ENCODE results near the gene CIT. TPM values are rescaled to one million over a fixed set of nuclear protein-coding genes. Genes with fewer than 3 reads are reported as not detected.

CIT gene
- total and polyA plus RNA-seq, 10 of the 15 experiments (the other 5 are each of a cell fraction or from before 2014, with no cell fraction given) = 1.0 to 38.2 (median 14.9) TPM

DNA sequence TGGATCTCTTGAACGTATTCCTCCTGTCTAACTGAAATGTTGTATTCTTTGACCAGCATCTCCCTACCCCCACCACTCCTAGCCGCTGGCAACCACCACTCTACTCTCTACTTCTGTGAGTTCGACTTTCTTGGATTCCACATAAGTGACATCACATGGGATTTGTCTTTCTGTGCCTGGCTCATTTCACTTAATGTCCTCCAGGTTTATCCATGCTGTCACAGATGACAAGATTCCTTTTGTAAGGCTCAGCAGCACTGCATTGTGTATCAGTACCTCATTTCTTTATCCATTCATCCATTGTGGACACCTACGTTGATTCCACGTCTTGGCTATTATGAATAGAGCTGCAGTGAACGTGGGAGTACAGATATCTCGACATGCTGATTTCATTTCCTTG, 198.7 kb downstream of the CIT start:
- ATAC-seq (no peak), DNase-seq (ENCODE audit: low read depth, low spot score) (no peak), FAIRE-seq (peak; percentile 7)
- no peak overlapping the region for H3K4me2 ChIP-seq (ENCODE audit: control insufficient read depth, insufficient read depth)
- no TSS peak for BruUV-seq (replicated peaks)
- POLR2A ChIA-PET = no interaction called here
- no peak overlapping the region for H2AFZ ChIP-seq (ENCODE audit: control insufficient read depth, low read depth, low read length)
- no peaks in the 10 kb centered on the region for H3K79me2 ChIP-seq (ENCODE audit: control insufficient read depth, insufficient read depth, low read length)
- peaks cover 37 to 40% of the 10 kb centered on the region in 2 experiments for H3K36me3 ChIP-seq (ENCODE audit: control insufficient read depth in 2 of 2, insufficient read depth in 2 of 2, low read length in 1 of 2)
- H4K20me1 ChIP-seq (ENCODE audit: control insufficient read depth, insufficient read depth) = no peaks in the 10 kb centered on the region
- in situ Hi-C loops (cut with MboI) (no loop called here), intact Hi-C loops (cut with micrococcal nuclease; ENCODE audit: unreplicated experiment) (no loop called here)
- CTCF ChIA-PET = interaction anchor here (1.7 to 8.6 kb wide), 2 partner anchors 8 to 102 kb away, joined by 7 to 91 read pairs; partner anchors contain the start of gene PRKAB1
- no peak overlapping the region for H3K4me3 ChIP-seq
- no peaks in the 10 kb centered on the region for H3K27me3 ChIP-seq (replicated peaks in 1 of 2; ENCODE audit: control insufficient read depth in 2 of 2, insufficient read depth in 2 of 2, low read length in 1 of 2)
- SMC1A ChIA-PET (ENCODE audit: uncharacterized antibody, unreplicated experiment) = interaction anchor here (5.7 kb wide), 1 partner anchor 8 kb away, joined by 83 read pairs; the partner anchor contains the start of gene PRKAB1
- no peak for TF ChIP-seq CHD4 (IDR thresholded peaks at IDR 0.05)
- TF ChIP-seq NFXL1 (IDR thresholded peaks at IDR 0.05; ENCODE audit: borderline replicate concordance) = no peak
- no peak for TF ChIP-seq BHLHE40 (IDR thresholded peaks at IDR 0.05; ENCODE audit: borderline replicate concordance in 1 of 2, low read depth in 2 of 2, low read length in 1 of 2)
- TF ChIP-seq GABPA (IDR thresholded peaks at IDR 0.05; ENCODE audit: low read depth) = no peak
- TF ChIP-seq, protein P1, sequence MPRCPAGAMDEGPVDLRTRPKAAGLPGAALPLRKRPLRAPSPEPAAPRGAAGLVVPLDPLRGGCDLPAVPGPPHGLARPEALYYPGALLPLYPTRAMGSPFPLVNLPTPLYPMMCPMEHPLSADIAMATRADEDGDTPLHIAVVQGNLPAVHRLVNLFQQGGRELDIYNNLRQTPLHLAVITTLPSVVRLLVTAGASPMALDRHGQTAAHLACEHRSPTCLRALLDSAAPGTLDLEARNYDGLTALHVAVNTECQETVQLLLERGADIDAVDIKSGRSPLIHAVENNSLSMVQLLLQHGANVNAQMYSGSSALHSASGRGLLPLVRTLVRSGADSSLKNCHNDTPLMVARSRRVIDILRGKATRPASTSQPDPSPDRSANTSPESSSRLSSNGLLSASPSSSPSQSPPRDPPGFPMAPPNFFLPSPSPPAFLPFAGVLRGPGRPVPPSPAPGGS (IDR thresholded peaks at IDR 0.05; ENCODE audit: borderline replicate concordance, insufficient read depth, low read depth, low read length, poor library complexity, severe bottlenecking) = no peak
- RAD21 ChIA-PET (ENCODE audit: unreplicated experiment) = interaction anchor here (1.2 kb wide), 1 partner anchor 13 kb away, joined by 3 read pairs; no protein-coding TSS in a partner anchor
- no peak overlapping the region for H3K27ac ChIP-seq (ENCODE audit: control insufficient read depth, insufficient read depth)
- peaks cover 20% of the 10 kb centered on the region for H3K4me1 ChIP-seq (ENCODE audit: control insufficient read depth, insufficient read depth, low read length)
- H3K9me3 ChIP-seq (replicated peaks; ENCODE audit: control insufficient read depth, insufficient read depth, low read length) = no peaks in the 10 kb centered on the region
- WGBS (ENCODE audit: insufficient coverage, insufficient replicate concordance, low lambda C conversion rate, missing lambda C conversion rate) = 96% methylated on average over 7 of the region's 7 CpGs
- H3K9ac ChIP-seq (ENCODE audit: control insufficient read depth, insufficient read depth, low read length) = no peak overlapping the region

DNA sequence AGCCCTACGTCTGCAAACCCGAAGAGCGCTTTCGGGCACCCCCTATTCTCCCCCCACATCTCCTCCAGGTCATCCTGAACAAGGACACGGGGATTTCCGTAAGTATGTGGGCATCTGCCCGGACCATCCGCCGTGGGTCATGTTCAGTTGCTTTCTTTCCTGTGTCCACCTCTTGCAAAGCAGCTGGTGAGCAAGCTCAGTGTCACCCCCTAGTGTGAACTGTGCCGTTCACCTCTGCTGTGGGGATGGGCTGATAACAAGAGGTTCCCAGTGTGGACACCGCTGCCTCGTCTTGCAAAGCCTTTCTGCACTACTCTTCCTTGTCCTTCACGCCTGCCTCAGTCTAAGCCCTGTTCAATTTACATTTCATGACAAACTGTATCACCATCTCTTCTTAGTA, 200.5 kb downstream of the CIT start:
- Histone ChIP-seq H3K27ac (ENCODE audit: control insufficient read depth, insufficient read depth) (no peak overlapping the region), H3K4me1 (ENCODE audit: control insufficient read depth, insufficient read depth, low read length) (peaks cover 7% of the 10 kb centered on the region), H4K20me1 (ENCODE audit: control insufficient read depth, insufficient read depth) (no peaks in the 10 kb centered on the region), H3K36me3 (ENCODE audit: control insufficient read depth in 2 of 2, insufficient read depth in 2 of 2, low read length in 1 of 2) (peaks cover 38 to 50% of the 10 kb centered on the region in 2 experiments), H3K4me3 (no peak overlapping the region), H3K79me2 (ENCODE audit: control insufficient read depth, insufficient read depth, low read length) (peaks cover 7% of the 10 kb centered on the region), H3K27me3 (replicated peaks in 1 of 2; ENCODE audit: control insufficient read depth in 2 of 2, insufficient read depth in 2 of 2, low read length in 1 of 2) (no peaks in the 10 kb centered on the region), H2AFZ (ENCODE audit: control insufficient read depth, low read depth, low read length) (no peak overlapping the region), H3K9ac (ENCODE audit: control insufficient read depth, insufficient read depth, low read length) (no peak overlapping the region), H3K9me3 (replicated peaks; ENCODE audit: control insufficient read depth, insufficient read depth, low read length) (no peaks in the 10 kb centered on the region), H3K4me2 (ENCODE audit: control insufficient read depth, insufficient read depth) (no peak overlapping the region)
- ChIA-PET RAD21 (ENCODE audit: unreplicated experiment) (no interaction called here), CTCF (interaction anchor here (1.2 to 1.9 kb wide), 2 partner anchors 8 to 11 kb away, joined by 3 to 9 read pairs; partner anchors contain the start of gene PRKAB1), SMC1A (ENCODE audit: uncharacterized antibody, unreplicated experiment) (no interaction called here), POLR2A (interaction anchor here (0.5 to 1.0 kb wide), 2 partner anchors 8 to 1060 kb away, joined by 3 to 5 read pairs; no protein-coding TSS in a partner anchor)
- FAIRE-seq = no peak
- intact Hi-C loops (cut with micrococcal nuclease; ENCODE audit: unreplicated experiment) = no loop called here
- 93% methylated on average over 13 of the region's 13 CpGs for WGBS (ENCODE audit: insufficient coverage, insufficient replicate concordance, low lambda C conversion rate, missing lambda C conversion rate)
- TF ChIP-seq, protein P2, sequence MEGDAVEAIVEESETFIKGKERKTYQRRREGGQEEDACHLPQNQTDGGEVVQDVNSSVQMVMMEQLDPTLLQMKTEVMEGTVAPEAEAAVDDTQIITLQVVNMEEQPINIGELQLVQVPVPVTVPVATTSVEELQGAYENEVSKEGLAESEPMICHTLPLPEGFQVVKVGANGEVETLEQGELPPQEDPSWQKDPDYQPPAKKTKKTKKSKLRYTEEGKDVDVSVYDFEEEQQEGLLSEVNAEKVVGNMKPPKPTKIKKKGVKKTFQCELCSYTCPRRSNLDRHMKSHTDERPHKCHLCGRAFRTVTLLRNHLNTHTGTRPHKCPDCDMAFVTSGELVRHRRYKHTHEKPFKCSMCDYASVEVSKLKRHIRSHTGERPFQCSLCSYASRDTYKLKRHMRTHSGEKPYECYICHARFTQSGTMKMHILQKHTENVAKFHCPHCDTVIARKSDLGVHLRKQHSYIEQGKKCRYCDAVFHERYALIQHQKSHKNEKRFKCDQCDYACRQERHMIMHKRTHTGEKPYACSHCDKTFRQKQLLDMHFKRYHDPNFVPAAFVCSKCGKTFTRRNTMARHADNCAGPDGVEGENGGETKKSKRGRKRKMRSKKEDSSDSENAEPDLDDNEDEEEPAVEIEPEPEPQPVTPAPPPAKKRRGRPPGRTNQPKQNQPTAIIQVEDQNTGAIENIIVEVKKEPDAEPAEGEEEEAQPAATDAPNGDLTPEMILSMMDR (IDR thresholded peaks at IDR 0.05 in 2 of 3, conservative IDR thresholded peaks at IDR 0.05 in 1 of 3; ENCODE audit: control insufficient read depth in 2 of 3, extremely low read depth in 1 of 3, insufficient read depth in 1 of 3, low read depth in 3 of 3, low read length in 3 of 3) = 0 out of 6 replicates have a peak, but pooled peaks of 1 of the 3 experiments have one; percentile 6
- TF ChIP-seq, protein P3, sequence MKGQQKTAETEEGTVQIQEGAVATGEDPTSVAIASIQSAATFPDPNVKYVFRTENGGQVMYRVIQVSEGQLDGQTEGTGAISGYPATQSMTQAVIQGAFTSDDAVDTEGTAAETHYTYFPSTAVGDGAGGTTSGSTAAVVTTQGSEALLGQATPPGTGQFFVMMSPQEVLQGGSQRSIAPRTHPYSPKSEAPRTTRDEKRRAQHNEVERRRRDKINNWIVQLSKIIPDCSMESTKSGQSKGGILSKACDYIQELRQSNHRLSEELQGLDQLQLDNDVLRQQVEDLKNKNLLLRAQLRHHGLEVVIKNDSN (IDR thresholded peaks at IDR 0.05; ENCODE audit: borderline replicate concordance, extremely low read length, insufficient read depth, low read depth, low read length) = no peak
- no TSS peak for BruUV-seq (replicated peaks)
- in situ Hi-C loops (cut with MboI) = no loop called here
- ATAC-seq = no peak
- no peak for DNase-seq (ENCODE audit: low read depth, low spot score)
